Right cardiac atrium (tissue), 5 donors: ENCODE results near the gene ATG5. TPM values are rescaled to one million over a fixed set of nuclear protein-coding genes. Genes with fewer than 3 reads are reported as not detected.
"Not testable (repeated sequence)": the region's sequence is repeated elsewhere in the genome, so short reads cannot be mapped to it uniquely, and the experiment has no call there.

ENCODE experiments used
- ATAC-seq, 2 donors: fragments of 200-7000 bp; cut with Tn5 transposase; one replicate each; pipeline versions ENCODE4 v1.8.0 to v1.9.1; 2020; ENCODE audit warnings: moderate library complexity in 2 of 2, mild to moderate bottlenecking in 1 of 2
- DNase-seq, 3 donors: peaks; one replicate each; pipeline ENCODE4 v3.0.0-alpha.2; 2020
- H3K27ac ChIP-seq: one replicate; pipeline ENCODE4 v1.5.1; 2013; ENCODE audit warnings: mild to moderate bottlenecking, low read length, control low read depth, moderate library complexity
- H3K27me3 ChIP-seq: one replicate; pipeline ENCODE4 v1.6.1; 2013; ENCODE audit not compliant: control insufficient read depth, insufficient read depth
- H3K4me1 ChIP-seq: one replicate; pipeline ENCODE4 v1.6.1; 2013; ENCODE audit warnings: low read length; ENCODE audit not compliant: control insufficient read depth, insufficient read depth
- H3K4me3 ChIP-seq: one replicate; pipeline ENCODE4 v1.5.1; 2013; ENCODE audit warnings: low read length, control low read depth
- H3K9me3 ChIP-seq: one replicate; pipeline ENCODE4 v1.6.1; 2013; ENCODE audit warnings: low read length; ENCODE audit not compliant: control insufficient read depth
- WGBS: extraction: QIAGEN DNeasy Blood & Tissue Kit; methylation state at CpG from one replicate; pipeline ENCODE4 v1.1.7; 2013; 5-methylcytosine and 5-hydroxymethylcytosine counted together
- intact Hi-C, 4 donors: fragments of 100-400 bp; cut with DNase I; formaldehyde crosslinking; loops; one replicate each; pipeline versions ENCODE4 v1.11.0 to v1.14.0; 2022 to 2023
- polyA plus RNA-seq: library from polyadenylated mRNA; stranded (reverse); fragments of 200-250 nt; gene quantifications from one replicate; pipeline ENCODE4 v1.2.3, GENCODE V29; 2013
- total RNA-seq, 4 donors: library from RNA; stranded (reverse); fragmentation: NEBNext Ultra II Directional; extraction: Animal tissue kit (Norgen Biotek cat#: 25700); gene quantifications; one replicate each; pipeline ENCODE4 v1.2.1, GENCODE V29; 2021
- donor health status: healthy with polysubstance abuse.
- donor health status: DM: no; HTN: yes; CAD: no.
- donor health status: DM: no; HTN: no; CAD: no.
- donor health status: DM: no; HTN: yes; CAD: no; lungs with severe emphysema.
- donor health status: DM: yes; HTN: yes; CAD: no.

The ATG5 gene
- total and polyA plus RNA-seq, 5 donors, result 11.2 to 21.8 (median 20.0) TPM

GRCh38 chr6:106154326-106154725 is 171.2 kb downstream of the ATG5 start:
- no peak for ATAC-seq
- H3K27me3 ChIP-seq, result no peaks in the 10 kb centered on the region
- no peaks in the 10 kb centered on the region for H3K4me1 ChIP-seq
- no peak overlapping the region for H3K4me3 ChIP-seq
- H3K27ac ChIP-seq, result no peak overlapping the region
- 95% methylated on average over 8 of the region's 8 CpGs for WGBS
- intact Hi-C loops, result no loop called here
- no peak for DNase-seq
- no peaks in the 10 kb centered on the region for H3K9me3 ChIP-seq

DNA sequence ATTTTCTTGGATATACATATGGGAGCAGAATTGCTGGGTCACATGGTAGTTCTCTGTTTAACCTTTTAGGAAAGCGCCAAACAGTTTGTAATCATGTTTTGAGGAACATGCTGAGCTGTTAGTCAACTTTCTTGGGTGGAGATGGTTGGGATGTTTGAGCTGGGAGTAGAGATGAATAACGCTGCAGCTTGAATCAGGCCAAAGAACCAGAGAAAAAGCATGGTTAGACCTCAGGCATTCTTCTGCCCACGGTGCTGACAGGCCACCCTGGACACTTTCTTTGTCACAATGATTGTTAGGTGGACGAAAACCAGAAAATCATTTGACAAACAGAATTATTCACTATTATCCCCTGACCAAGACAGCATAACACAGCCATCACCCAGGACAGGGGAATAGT is 172.6 kb downstream of the ATG5 start:
- intact Hi-C loops, result no loop called here
- Histone ChIP-seq H3K4me3 (no peak overlapping the region), H3K9me3 (no peaks in the 10 kb centered on the region), H3K27ac (no peak overlapping the region), H3K4me1 (no peaks in the 10 kb centered on the region), H3K27me3 (no peaks in the 10 kb centered on the region)
- DNase-seq, result no peak
- WGBS, result 71% methylated on average over 4 of the region's 4 CpGs
- ATAC-seq, result no peak

DNA sequence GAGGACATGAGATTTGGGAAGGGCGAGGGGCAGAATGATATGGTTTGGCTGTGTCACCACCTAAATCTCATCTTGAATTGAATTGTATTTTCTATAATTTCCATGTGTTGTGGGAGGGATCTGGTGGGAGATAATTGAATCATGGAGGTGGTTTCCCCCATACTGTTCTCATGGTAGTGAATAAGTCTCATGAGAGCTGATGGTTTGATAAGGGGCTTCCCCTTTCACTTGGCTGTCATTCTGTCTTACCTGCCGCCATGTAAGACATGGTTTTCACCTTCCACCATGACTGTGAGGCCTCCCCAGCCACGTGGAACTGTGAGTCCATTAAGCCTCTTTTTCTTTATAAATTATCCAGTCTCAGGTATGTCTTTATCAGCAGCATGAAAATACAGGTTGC is 173.1 kb downstream of the ATG5 start:
- H3K27ac ChIP-seq, H3K4me1 ChIP-seq, intact Hi-C loops, H3K4me3 ChIP-seq, DNase-seq, ATAC-seq, H3K27me3 ChIP-seq, H3K9me3 ChIP-seq: not testable (repeated sequence)
- WGBS, result 85% methylated on average over 3 of the region's 3 CpGs

DNA sequence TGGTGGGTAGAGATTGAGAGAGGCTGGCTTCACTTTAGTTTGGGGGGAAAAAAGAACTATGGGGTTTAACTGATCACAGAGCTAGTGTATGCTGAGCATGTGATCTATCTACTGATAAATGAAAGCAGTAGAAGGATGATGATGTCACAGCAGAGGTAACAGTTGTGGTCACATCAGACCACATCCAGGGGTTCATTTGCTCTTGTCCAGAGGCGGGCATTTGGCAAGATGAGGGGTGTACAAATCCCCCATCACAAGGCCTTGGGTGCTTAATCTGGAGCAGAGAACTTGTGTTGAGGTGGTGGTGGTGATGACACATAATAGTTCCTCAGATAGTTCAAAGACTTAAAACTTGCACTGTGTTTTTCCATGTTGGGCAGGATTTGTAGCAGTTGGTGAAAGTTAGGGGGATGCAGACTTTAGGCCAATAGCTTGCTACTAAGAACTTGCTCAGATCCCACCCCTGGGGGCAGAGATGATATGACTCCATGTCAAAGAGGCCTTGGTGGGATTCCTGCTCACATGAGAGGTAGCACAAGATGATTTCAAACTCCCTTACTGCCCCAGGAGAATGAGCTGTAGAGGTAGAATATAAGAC is 176.0 kb downstream of the ATG5 start:
- no peaks in the 10 kb centered on the region for H3K27me3 ChIP-seq
- 90% methylated on average over 1 of the region's 1 CpG for WGBS
- H3K27ac ChIP-seq, result no peak overlapping the region
- H3K4me1 ChIP-seq, result no peaks in the 10 kb centered on the region
- intact Hi-C loops, result no loop called here
- no peak for DNase-seq
- ATAC-seq, result no peak
- H3K4me3 ChIP-seq, result no peak overlapping the region
- no peaks in the 10 kb centered on the region for H3K9me3 ChIP-seq

- ATAC-seq, result no peak
- WGBS, result 68% methylated on average over 2 of the region's 2 CpGs
- Histone ChIP-seq H3K27me3 (no peaks in the 10 kb centered on the region), H3K4me3 (no peak overlapping the region), H3K9me3 (no peaks in the 10 kb centered on the region), H3K27ac (no peak overlapping the region), H3K4me1 (no peaks in the 10 kb centered on the region)
- intact Hi-C loops, result no loop called here
- DNase-seq, result no peak
These were observed 178.1 kb downstream of the ATG5 start for GRCh38 chr6:106147476-106147875.

GRCh38 chr6:106146852-106147351 is 178.7 kb downstream of the ATG5 start:
- H3K4me1 ChIP-seq, result peaks cover 2% of the 10 kb centered on the region
- H3K4me3 ChIP-seq, result no peak overlapping the region
- intact Hi-C loops, result no loop called here
- H3K27me3 ChIP-seq, result no peaks in the 10 kb centered on the region
- no peak for ATAC-seq
- 93% methylated on average over 2 of the region's 2 CpGs for WGBS
- H3K27ac ChIP-seq, result no peak overlapping the region
- DNase-seq, result no peak
- H3K9me3 ChIP-seq, result no peaks in the 10 kb centered on the region

DNA sequence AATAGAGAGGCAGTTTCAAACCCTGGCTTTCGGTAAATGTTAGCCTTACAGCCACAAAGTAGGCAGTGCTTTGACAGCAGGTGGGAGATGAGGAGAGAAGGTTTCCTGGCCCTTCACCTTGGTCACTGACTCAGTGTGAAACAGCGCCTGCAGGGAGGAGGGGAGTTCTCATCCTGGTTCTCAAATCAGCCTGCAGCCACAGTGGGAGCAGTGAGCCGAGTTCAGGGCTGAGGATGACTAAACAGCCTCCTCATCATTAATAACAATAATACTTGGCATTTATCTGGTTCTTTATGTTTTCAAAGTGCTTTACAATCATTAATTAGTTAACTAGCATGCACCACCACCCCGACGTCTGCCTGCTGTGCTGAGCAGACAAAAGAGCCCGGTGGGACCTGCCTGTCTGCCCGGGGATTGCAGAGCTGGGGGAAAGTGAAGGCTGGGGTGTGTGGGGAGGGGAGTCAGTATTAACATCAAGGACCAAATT is 179.8 kb downstream of the ATG5 start:
- WGBS, result 36% methylated on average over 7 of the region's 7 CpGs
- Histone ChIP-seq H3K27me3 (no peaks in the 10 kb centered on the region), H3K4me1 (peaks cover 3% of the 10 kb centered on the region), H3K4me3 (no peak overlapping the region), H3K9me3 (no peaks in the 10 kb centered on the region), H3K27ac (no peak overlapping the region)
- ATAC-seq (no peak), DNase-seq (no peak)
- intact Hi-C loops, result no loop called here

GRCh38 chr6:106145144-106145543 is 180.4 kb downstream of the ATG5 start:
- H3K9me3 ChIP-seq, result no peaks in the 10 kb centered on the region
- 44% methylated on average over 4 of the region's 4 CpGs for WGBS
- intact Hi-C loops, result no loop called here
- DNase-seq (no peak), ATAC-seq (no peak)
- no peak overlapping the region for H3K4me3 ChIP-seq
- H3K4me1 ChIP-seq, result peaks cover 3% of the 10 kb centered on the region
- no peaks in the 10 kb centered on the region for H3K27me3 ChIP-seq
- no peak overlapping the region for H3K27ac ChIP-seq

GRCh38 chr6:106143665-106144064 is 181.9 kb downstream of the ATG5 start:
- DNase-seq (no peak), ATAC-seq (no peak)
- 87% methylated on average over 12 of the region's 12 CpGs for WGBS
- Histone ChIP-seq H3K4me1 (peaks cover 3% of the 10 kb centered on the region), H3K9me3 (no peaks in the 10 kb centered on the region), H3K4me3 (no peak overlapping the region), H3K27me3 (no peaks in the 10 kb centered on the region), H3K27ac (no peak overlapping the region)
- intact Hi-C loops, result no loop called here

GRCh38 chr6:106142876-106143431 is 182.6 kb downstream of the ATG5 start:
- H3K9me3 ChIP-seq, result no peaks in the 10 kb centered on the region
- DNase-seq (no peak), ATAC-seq (no peak)
- no peak overlapping the region for H3K27ac ChIP-seq
- H3K27me3 ChIP-seq, result no peaks in the 10 kb centered on the region
- H3K4me1 ChIP-seq, result peaks cover 3% of the 10 kb centered on the region
- 75% methylated on average over 2 of the region's 2 CpGs for WGBS
- intact Hi-C loops, result no loop called here
- no peak overlapping the region for H3K4me3 ChIP-seq

DNA sequence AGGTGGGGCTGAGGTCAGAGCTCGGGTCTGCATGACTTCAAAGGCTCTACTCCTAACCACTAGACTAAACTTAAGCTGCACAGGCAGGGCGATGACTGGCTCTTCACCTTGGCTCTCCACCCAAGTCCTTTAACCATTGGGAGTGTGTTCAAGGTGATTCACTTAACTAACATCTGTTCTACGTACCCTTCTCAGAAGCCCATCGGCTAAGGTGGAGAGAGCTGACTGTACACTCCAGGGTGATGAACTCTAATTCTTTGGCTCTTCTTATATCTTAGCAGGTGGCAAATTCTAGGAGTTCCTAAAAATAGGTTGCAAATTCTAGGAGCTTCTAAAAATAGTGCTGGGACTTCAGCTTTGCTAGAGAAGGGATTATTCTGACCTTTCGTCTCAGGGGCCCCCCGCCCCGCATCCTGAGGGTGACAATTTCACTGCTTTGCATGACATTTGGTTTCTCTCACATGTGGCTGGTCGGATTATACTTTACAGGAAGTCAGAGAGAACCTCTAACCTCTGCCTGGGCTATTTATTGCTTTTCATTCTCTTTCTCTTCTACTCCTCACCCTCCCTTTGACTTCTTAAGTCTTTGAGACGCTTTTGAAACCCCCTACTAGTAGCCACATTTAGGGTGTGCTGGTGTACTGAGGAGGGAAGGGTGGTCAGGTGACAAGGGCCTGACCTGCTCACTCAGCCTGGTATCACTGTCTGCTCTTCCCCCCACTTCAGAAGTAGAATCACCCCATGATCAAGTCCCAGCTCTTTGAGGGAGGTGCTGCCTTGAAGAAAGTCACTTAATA is 183.9 kb downstream of the ATG5 start:
- ATAC-seq, result no peak
- Histone ChIP-seq H3K4me1 (peaks cover 3% of the 10 kb centered on the region), H3K9me3 (no peaks in the 10 kb centered on the region), H3K27ac (no peak overlapping the region), H3K27me3 (no peaks in the 10 kb centered on the region), H3K4me3 (no peak overlapping the region)
- no peak for DNase-seq
- intact Hi-C loops, result no loop called here
- WGBS, result 69% methylated on average over 9 of the region's 9 CpGs
